GM19193 (cell line): ENCODE data around the gene UBXN2A.
A peak's percentile ranks its signal among the peaks of the same experiment; 100 is the strongest.

ENCODE experiments used
- POLR2A ChIP-seq: IDR thresholded peaks from 4 replicates; pipeline ENCODE4 v1.6.1; 2011; ENCODE audit not compliant: insufficient read depth, insufficient read length; ENCODE audit errors: extremely low read depth

Gene UBXN2A

GRCh38 chr2:24045511-24046508 lies 105.5 kb downstream of the UBXN2A start:
- no peak for TF ChIP-seq POLR2A

GRCh38 chr2:24046599-24046929 lies 106.3 kb downstream of the UBXN2A start:
- no peak for TF ChIP-seq POLR2A

GRCh38 chr2:24046930-24047702 lies 106.9 kb downstream of the UBXN2A start, which contains the start of gene WDCP:
Gene WDCP (minus strand): TSS chr2:24047391. CDS start chr2:24039494, 7,897 bp downstream.
- peak; percentile 92 for TF ChIP-seq POLR2A

- TF ChIP-seq POLR2A, result no peak
Measured at GRCh38 chr2:24047703-24048033, 107.4 kb downstream of the UBXN2A start.

GRCh38 chr2:24048769-24049484 lies 108.7 kb downstream of the UBXN2A start:
- no peak for TF ChIP-seq POLR2A

- TF ChIP-seq POLR2A, result no peak
Measured at GRCh38 chr2:24049485-24050021, 109.3 kb downstream of the UBXN2A start, which contains the start of gene FKBP1B. Gene FKBP1B (plus strand): TSS chr2:24049741. CDS start chr2:24049850, 109 bp downstream.

GRCh38 chr2:24050041-24050979 lies 110.0 kb downstream of the UBXN2A start:
- TF ChIP-seq POLR2A, result no peak

- TF ChIP-seq POLR2A, result no peak
Measured at GRCh38 chr2:24051833-24052232, 111.6 kb downstream of the UBXN2A start.

- no peak for TF ChIP-seq POLR2A
Measured at GRCh38 chr2:24052951-24053350, 112.7 kb downstream of the UBXN2A start.
